Activated CD8-positive, alpha-beta memory T cell treated with anti-CD3 and anti-CD28 coated beads for 36 hours (primary cell): ENCODE results near the gene STARD4. TPM values are rescaled to one million over a fixed set of nuclear protein-coding genes. Genes with fewer than 3 reads are reported as not detected.

Experiments used
- CTCF ChIA-PET: fragments of 350-600 bp; sonication (Branson Sonifier 250); formaldehyde crosslinking; loops from one replicate; lab custom pipeline; 2021; ENCODE audit warnings: antibody characterized with exemption; lab: Charles Lee
- POLR2A ChIA-PET: fragments of 350-600 bp; sonication (Branson Sonifier 250); formaldehyde crosslinking; loops from one replicate; lab custom pipeline; 2021; ENCODE audit warnings: antibody characterized with exemption; lab: Charles Lee
- total RNA-seq, 2 experiments: library from RNA; stranded (reverse); gene quantifications; one replicate each; pipeline ENCODE4 v1.2.3, GENCODE V29; 2021

The STARD4 gene, protein sequence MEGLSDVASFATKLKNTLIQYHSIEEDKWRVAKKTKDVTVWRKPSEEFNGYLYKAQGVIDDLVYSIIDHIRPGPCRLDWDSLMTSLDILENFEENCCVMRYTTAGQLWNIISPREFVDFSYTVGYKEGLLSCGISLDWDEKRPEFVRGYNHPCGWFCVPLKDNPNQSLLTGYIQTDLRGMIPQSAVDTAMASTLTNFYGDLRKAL
- 10 to 100 TPM; 50.7 to 51.7 TPM for total RNA-seq

DNA sequence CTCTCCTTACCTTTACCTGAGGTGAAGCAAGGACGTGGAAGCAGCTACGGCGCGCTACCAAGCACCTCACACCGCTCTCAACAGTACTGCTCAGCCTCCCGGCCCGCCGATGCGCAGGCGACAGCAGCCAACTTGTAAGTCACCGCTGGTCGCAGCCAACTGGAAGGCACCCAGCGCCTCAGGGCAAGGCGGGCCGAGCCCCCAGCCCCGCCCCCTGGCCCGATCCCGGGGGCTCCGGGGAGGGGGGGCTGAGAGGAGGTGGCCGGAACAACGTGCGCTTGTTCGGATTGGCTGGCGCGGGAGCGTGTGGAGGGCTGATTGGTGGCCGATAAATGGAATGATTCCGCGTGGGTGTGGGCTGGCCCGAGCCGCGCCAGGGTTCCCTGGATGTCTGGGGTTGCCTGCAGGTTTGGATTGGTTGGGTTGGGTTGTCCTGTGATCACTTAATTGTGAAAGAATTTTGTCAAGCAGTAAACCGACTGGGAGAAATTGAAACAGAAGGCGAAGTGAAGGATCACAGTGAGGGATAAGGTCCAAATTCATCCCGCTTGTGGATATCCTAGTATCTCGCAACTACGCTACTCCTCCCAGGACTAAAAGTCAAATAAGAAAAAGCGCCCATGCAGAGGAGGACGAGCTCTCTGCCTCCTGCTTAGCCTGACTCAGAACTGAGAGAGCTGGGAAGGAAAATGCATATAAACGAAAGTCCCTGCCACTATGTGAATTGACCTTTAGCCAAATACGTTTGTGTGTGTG lies at the start of gene STARD4:
Gene STARD4, minus strand, starts transcription at position 161 of the 756 bp plus-strand sequence. CDS start 5,102 bp downstream, outside the sequence.
- ChIA-PET CTCF (no interaction called here), POLR2A (interaction anchor here (1.1 to 1.5 kb wide), 3 partner anchors 13 to 648 kb away, joined by 3 to 8 read pairs (median 3); no protein-coding TSS in a partner anchor)

GRCh38 chr5:111559680-111560079 lies 47.3 kb upstream of the STARD4 start:
- CTCF ChIA-PET: no interaction called here
- POLR2A ChIA-PET: no interaction called here

DNA sequence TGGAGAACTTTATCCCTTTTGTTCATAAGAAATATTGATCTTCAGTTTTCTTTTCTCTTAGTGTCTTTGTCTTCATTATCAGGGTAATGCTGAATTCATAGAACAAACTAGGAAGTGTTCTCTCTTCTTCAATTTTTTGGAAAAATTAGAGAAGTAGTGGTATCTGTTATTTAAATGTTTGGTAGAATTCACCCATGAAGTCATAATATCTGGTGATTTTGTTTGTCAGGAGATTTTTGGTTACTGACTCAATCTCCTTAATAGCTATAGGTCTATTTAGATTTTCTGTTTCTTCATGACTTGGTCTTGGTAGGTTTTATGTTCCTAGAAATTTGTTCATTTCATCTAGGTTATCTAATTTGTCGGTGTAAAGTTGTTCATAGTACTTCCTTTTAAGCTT lies 45.4 kb upstream of the STARD4 start:
- ChIA-PET POLR2A (no interaction called here), CTCF (no interaction called here)

DNA sequence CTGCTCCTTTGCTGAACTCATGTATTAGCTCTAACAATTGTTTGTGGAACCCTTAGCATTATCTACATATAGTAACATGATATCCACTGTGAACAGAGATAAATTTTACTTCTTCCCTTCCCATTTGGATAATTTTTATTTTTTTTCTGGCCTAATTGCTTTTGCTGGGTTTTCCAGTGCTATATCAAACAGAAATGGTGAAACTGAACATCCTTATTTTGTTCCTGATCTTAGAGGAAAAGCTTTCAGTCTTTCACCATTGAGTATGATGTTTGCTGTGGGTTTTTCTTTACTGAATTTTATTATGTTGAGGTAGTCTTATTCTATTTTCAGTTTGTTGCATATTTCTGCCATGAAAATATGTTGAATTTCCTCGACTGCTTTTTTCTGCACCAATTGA lies 44.8 kb upstream of the STARD4 start:
- ChIA-PET POLR2A (no interaction called here), CTCF (no interaction called here)

DNA sequence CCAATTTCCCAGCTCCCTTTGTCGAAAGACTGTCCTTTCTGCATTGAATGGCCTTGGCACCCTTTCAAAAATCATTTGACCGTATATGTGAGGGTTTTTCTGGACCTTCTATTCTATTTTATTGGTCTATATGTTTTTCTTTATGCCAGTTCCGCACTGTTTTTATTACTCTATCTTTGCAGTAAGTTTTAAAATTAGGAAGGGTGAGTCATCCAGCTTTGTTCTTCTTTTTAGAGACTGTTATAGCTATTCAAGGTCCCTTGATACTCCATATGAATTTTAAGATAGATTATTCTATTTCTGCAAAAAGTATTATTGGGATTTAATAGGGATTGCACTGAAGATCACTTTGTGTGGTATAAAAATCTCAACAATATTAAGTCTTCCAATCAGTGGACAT lies 44.2 kb upstream of the STARD4 start:
- ChIA-PET POLR2A (no interaction called here), CTCF (interaction anchor here (1.1 kb wide), 1 partner anchor 25 kb away, joined by 3 read pairs; no protein-coding TSS in a partner anchor)

DNA sequence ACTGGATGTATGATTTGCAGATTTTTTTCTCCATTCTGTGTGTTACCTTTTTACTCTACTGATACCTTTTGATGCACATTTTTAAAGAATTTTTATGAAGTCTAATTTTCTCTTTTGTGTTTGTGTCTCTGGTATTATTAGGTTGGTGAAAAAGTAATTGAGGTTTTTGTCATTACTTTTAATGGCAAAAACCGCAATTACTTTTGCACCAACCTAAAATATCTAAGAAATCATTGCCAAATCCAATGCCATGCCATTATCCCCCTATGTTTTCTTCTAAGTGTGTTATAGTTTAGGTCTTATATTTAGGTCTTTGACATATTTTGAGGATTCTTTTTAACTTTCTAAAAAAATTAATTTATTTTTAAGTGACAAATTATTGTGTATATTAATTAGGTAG lies 43.4 kb upstream of the STARD4 start:
- CTCF ChIA-PET: interaction anchor here (1.1 kb wide), 1 partner anchor 24 kb away, joined by 3 read pairs; no protein-coding TSS in a partner anchor
- POLR2A ChIA-PET: no interaction called here

- POLR2A ChIA-PET: no interaction called here
- CTCF ChIA-PET: interaction anchor here (2.1 kb wide), 1 partner anchor 22 kb away, joined by 8 read pairs; no protein-coding TSS in a partner anchor
Measured at GRCh38 chr5:111553868-111554267, 41.5 kb upstream of the STARD4 start.

DNA sequence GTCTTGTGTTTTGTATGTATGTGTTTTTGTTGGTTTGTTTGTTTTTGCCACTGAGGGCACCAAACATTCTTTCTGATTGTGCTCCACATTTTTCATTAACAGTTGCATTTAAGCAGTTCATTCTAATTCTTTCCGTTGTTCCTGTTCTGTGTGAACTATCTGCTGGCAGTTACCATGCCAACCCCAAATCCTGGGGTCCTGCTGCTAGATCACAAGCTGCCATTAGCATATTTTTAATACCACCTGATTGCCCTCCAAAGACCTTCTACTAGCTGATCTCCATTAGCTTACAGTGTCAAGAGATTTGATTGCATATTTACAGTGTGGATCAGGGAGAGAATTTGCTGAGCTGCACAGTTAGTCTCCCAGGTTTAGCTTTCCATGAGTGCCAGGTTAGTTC lies 40.6 kb upstream of the STARD4 start:
- ChIA-PET POLR2A (no interaction called here), CTCF (interaction anchor here (0.7 to 2.1 kb wide), 2 partner anchors 21 to 593 kb away, joined by 3 to 8 read pairs; no protein-coding TSS in a partner anchor)

DNA sequence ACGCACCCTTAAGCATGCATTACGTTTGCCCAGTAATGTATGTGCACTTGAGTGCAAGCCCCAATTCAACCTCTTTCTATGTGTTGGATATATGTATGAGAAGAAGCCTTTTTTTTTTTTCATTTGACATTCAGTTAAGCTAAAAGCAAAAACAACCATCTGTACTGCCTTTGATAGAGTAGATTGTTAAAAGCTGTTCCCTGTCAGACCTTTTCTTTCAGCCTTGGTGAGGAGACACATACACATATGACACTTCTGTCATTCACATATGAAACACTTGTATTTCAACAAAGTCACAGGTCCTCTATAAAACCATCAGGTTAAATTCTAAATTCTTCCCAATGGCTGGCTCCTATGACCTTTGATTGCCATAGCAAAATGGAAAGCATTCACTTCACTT lies 40.2 kb upstream of the STARD4 start:
- ChIA-PET POLR2A (no interaction called here), CTCF (interaction anchor here (0.6 to 2.1 kb wide), 3 partner anchors 21 to 594 kb away, joined by 3 to 8 read pairs (median 3); no protein-coding TSS in a partner anchor)

- ChIA-PET POLR2A (no interaction called here), CTCF (interaction anchor here (0.6 to 2.1 kb wide), 2 partner anchors 20 to 46 kb away, joined by 3 to 8 read pairs; no protein-coding TSS in a partner anchor)
Measured at GRCh38 chr5:111551569-111552275, 39.4 kb upstream of the STARD4 start.

- CTCF ChIA-PET: interaction anchor here (0.6 to 1.6 kb wide), 3 partner anchors 10 to 595 kb away, joined by 3 to 4 read pairs (median 4); no protein-coding TSS in a partner anchor
- POLR2A ChIA-PET: no interaction called here
Measured at GRCh38 chr5:111551161-111551560, 38.8 kb upstream of the STARD4 start.

DNA sequence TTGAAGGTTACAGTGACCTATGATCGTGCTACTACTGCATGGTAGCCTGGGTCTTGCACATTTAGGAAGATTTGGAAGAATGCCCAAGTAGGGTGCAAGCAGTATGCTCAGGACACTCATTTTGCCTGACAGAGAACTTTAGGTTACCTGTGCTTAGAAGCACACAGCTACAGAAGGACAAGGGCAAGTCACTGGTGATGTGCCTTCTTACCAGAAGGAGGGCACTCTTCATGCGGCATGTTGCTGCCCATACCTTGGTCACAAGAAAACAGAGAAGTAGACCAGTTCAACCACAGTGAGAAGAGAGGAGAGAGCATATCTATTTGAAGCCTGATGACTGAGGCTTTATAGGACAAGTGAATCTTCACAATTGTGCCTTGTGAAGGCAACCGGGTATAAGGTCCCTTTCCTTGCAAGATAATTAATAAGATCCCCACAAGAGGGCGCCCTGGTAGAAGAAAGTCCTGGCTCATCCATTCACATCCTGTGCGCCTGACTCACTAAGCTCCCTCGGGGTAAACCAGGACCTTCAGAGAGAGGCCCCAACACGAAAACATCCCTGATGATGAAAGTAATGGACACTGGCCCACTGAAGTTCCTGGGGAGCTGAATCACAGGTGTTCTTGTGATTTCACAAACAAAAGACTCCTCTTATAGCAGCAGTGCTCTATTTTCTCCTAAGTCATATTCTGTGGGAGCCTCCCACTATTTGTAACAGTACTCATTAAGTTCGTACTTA lies 38.1 kb upstream of the STARD4 start:
- ChIA-PET POLR2A (no interaction called here), CTCF (interaction anchor here (0.6 to 1.6 kb wide), 4 partner anchors 9 to 596 kb away, joined by 3 to 4 read pairs (median 4); no protein-coding TSS in a partner anchor)

GRCh38 chr5:111548992-111549649 lies 36.8 kb upstream of the STARD4 start:
- POLR2A ChIA-PET: no interaction called here
- CTCF ChIA-PET: no interaction called here

DNA sequence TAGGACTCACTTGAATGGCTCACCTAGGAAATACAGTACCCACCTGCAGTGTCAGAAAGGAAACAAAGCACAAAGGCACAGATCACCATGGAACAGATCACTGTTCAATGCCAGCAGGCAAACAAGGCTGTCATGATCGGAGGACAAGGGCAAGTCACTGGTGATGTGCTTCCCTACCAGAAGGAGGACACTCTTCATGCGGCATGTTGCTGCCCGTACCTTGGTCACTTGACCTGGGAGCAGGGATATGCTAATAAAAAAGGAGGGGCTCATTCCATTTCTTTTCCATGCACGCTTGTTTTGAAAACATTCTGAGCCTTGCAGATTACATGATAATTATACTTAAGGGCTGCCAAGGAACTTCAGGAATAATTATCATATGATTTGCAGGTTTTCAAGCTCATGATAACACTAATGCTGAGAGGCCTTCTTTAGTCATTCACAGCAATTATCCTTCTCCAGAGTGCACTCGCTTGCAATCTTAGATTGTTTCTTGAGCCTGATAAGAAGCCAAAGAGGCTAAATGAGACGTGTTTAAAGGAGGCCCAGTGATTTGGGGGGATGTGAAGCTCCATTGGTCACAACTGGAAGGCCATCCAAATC lies 36.1 kb upstream of the STARD4 start:
- CTCF ChIA-PET: no interaction called here
- POLR2A ChIA-PET: no interaction called here

DNA sequence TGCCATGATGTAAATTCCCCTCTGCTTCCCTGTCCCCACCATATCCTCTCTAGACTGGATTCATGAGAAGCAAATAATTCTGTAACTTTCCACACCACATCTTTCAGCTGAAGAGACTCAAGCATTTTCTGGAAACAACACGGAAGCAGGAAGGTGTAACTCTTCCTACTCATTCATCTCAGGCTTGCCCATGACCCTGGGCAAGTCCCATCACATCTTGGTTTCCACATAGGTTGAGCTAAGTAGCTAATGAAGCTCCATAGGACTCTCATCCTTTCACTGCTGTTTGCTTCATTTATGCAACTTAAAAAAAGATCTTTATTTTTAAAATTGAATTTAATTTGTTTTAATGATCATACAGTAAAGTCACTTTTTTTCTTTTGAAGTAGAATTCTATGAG lies 32.7 kb upstream of the STARD4 start:
- ChIA-PET CTCF (interaction anchor here (0.7 kb wide), 1 partner anchor 14 kb away, joined by 3 read pairs; no protein-coding TSS in a partner anchor), POLR2A (interaction anchor here (0.6 kb wide), 1 partner anchor 30 kb away, joined by 5 read pairs; no protein-coding TSS in a partner anchor)

GRCh38 chr5:111537141-111538024 lies 25.0 kb upstream of the STARD4 start:
- ChIA-PET POLR2A (interaction anchor here (0.6 kb wide), 1 partner anchor 313 kb away, joined by 4 read pairs; no protein-coding TSS in a partner anchor), CTCF (interaction anchor here (1.6 kb wide), 1 partner anchor 13 kb away, joined by 3 read pairs; no protein-coding TSS in a partner anchor)
